Measurements from ENCODE around the gene F2R.
A peak's percentile ranks its signal among the peaks of the same experiment; 100 is the strongest.
"Not testable (repeated sequence)": the region's sequence is repeated elsewhere in the genome, so short reads cannot be mapped to it uniquely, and the experiment has no call there.

The F2R gene

DNA sequence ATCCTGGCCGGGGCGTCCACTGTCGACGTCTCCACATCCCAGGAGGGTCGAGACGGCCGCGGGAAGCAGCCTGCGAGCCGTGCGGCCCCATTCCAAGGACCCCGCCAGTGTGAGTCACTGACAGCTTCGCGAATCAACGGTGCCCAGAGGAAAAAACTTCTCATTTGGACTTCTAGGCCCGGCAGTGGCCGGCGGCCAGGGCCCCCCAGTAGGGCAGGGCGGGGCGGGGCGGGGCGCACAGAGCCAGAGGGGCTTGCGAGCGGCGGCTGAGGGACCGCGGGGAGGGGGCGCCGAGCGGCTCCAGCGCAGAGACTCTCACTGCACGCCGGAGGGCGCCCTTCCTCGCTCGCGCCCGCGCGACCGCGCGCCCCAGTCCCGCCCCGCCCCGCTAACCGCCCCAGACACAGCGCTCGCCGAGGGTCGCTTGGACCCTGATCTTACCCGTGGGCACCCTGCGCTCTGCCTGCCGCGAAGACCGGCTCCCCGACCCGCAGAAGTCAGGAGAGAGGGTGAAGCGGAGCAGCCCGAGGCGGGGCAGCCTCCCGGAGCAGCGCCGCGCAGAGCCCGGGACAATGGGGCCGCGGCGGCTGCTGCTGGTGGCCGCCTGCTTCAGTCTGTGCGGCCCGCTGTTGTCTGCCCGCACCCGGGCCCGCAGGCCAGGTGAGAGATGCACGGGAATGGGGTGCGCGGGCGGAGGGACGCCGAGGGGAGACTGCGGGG, at the start of gene F2R:
Gene F2R, plus strand, starts transcription at position 391 of the 720 bp plus-strand sequence. Its CDS starts 182 bp downstream, at position 573.
- DNase-seq: peak in 4 of 14 donors; percentile 6 to 36 (median 14)

DNA sequence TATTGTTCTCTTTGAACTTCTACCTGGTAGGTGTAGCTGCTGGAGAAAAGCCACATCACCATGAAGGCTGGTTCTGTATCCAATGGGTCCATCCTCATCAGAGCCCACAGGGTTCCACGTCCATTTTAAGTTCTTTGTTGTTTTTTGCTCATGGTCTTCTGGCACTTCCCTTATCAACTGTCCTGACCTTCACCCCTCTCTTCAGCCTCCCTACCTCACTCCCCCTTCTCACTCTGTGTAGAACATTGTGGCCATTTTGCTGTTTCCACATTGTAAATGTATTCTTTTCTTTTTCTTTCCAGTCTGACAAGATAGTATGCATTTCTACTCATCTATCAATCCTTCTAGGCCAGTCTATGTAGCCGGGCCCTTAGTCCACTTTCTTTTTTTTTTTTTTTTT, 48.4 kb upstream of the F2R start:
- DNase-seq: no peak

DNA sequence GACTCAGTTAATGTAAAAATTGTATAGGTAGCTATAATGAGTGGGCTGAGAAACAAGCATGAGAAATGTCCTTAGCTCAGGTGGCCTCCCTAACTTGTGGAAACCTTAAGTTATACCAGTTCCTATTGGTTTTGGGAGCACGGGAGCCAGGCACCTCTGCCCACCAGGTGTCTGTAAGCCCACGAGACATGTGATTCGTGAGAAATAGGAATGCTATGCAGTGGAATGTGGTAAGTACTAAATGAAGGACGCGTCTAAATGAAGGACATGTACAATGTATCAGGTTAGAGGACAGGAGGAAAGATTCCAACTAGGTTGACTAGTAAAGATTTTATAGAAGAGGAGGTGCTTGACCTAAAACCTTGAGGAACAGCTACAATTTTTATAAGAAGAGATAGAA, 46.7 kb upstream of the F2R start:
- DNase-seq: no peak

DNA sequence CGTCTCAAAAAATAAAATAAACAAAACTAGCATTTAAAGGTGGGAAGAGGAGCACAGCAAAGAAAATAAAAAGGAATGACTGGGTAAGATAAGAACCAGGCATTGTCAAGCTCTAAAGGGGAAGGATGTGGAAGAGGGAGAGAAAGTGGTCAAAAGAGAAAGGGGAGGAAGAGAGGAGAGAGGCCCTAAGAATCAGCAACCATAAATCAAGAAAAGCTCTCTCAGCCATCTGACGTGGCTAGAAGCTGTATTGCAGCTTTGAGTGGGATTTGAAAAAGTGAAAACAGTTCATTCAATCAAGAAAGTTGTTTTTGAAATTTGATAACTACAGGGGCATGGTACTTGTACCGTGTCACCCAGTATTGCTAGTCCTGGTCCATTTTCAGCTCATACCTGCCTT, 45.4 kb upstream of the F2R start:
- no peak for DNase-seq

DNA sequence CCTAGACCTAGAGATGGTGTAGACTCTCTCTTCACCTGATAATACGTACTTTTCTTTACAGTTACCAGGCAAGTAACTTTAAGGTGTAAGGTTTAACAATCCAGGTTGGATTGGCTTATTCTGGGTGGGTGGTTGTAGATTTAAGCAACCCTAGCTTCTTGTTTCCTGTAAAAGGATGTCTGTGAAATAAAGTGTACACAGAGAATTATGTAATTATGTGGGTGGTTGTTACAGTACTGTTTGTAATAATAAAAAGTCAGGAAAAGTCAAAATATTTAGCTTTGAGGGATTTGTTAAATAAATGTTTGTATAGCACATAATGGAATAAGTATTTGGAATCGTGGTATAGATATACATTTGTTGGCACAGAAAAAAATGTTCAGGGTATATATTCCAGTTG, 43.7 kb upstream of the F2R start:
- DNase-seq: no peak

DNA sequence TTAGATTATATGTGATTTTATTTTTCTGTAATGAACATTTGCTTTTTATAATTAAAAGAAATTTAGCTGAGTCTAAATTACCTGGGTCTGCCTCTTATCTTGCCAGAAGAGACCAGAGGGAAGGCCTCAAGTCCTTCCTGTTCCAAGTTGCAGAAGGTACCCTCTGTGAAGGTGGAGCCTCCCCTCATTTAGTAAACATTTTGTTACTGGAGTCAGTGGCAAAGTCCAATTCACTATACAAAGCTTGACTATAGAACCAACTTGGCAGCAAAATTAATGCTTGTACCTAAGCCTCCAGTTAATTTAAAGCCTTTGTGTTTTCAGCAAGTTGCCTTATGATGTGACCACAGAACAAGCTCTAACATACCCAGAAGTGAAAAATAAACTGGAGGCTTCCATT, 42.8 kb upstream of the F2R start:
- DNase-seq: no peak

DNA sequence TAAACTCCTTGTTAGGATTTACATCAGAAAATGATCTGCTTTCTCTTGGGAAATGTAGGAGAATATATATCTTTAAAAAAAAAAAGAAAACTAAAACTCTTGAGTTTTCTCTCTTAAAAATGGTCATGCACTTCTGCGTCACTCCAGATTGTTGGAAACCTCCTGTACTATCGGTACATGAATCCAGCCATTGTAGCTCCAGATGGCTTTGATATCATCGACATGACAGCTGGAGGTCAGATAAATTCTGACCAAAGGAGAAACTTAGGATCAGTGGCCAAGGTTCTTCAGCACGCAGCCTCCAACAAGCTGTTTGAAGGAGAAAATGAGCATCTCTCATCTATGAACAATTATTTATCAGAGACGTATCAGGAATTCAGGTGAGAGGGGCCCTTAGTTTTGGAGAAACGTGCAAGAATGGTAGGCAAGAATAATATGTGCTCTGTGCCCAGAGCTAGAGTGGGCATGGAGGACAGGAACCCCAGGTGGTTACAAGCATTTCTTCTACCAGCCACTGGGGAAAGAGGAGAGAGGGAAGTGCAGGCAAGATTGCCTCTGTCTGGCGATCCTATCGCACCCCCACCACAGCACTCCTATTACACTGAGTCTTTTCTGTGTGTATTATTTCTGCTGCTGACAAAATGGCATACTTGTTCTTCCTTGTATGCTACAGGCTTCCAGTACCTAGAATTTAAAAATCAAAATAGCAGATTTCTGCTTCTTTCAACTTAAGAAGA, 41.4 kb upstream of the F2R start:
- no peak for DNase-seq

DNA sequence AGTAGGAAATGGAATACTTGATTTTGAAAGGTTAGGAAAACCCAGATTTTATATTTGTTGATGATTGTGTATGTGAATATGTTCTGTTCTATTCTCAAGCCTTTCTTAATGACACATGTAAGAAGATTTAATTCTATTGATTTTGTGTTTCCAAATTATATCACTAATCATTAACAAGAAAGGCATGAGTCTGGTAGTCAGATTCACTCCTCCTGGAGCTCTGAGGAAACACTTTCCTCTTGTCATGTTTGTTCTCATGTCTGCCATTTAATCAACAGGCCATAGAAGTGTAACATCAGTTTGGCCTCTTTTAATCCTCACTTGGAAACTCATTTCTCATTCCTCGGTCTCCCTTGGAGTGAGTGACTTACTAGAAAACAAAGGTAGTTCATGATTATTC, 40.6 kb upstream of the F2R start:
- DNase-seq: no peak

DNA sequence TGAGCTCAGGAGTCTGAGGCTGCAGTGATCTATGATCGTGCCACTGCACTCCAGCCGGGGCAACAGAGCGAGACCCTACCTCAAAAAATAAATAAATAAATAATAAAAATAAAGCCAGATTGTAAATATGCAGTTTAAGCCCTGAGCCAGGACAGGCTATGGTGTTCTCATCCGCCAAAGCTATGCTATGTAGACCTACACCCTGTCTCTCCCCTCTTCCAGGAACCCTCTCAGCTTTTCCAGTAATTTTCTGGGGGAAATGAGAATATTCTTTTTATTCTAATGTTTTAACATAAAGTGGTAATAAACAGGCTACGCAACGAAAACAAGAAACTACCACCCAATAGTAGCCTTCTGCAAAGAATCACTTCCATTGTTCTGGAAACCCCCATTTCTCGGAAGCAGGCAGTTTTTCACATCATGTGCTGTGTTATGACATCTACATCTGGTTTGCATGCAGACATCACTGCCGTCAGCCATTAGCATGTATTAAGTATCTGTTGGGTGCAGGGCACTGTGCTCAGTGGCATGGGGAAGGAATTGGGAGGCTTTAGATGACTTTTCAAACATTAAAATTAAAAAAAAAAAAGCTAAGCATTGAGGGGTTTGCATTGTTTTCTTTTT, 38.0 kb upstream of the F2R start:
- DNase-seq: no peak

DNA sequence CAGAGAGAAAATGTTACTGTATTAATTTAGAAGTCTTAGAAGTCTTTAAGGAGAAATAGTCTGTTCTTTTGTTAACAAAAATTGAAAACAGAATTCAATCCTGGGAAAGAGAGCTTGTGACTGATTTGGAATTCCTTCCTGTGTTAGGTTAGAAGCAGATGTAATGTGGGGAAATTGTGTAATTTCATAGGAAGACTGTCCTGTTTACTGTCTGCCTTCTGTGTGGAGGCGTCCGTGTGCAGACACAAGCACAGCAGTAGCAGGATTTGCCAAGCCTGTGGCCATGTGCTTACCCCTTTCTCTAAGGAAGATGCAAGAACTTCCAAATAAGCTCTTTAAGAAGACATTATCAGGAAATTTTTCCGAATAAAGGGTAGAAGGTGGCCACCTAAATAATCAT, 36.7 kb upstream of the F2R start:
- no peak for DNase-seq

DNA sequence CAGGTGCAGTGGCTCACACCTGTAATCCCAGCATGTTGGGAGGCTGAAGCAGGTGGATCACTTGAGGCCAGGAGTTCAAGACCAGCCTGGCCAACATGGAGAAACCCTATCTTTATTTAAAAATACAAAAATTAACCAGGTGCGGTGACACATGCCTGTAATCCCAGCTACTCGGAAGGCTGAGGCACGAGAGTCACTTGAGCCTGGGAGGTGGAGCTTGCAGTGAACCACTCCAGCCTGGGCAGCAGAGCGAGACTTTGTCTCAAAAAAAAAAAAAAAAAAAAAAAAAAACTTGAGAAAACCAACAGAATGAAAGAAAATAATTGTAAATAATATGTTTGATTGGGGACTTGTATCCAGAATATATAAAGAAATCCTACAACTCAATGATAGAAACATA, 35.1 kb upstream of the F2R start:
- not testable (repeated sequence) for DNase-seq

DNA sequence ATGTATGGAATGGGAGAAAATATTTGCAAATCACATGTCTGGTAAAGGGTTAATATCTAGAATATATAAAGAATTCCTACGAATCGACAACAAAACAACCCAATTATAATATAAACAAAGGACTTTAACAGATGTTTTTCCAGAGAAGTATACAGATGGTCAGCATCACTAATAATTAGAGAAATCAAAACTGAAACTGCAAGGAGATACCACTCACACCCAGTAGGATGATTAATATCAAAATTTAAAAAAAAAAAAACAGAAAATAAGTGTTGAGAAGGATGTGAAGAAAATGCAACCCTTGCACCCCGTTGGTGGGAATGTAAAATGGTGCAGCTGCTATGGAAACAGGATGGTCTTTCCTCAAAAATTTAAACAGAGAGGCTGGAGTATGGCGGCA, 34.6 kb upstream of the F2R start:
- no peak for DNase-seq

DNA sequence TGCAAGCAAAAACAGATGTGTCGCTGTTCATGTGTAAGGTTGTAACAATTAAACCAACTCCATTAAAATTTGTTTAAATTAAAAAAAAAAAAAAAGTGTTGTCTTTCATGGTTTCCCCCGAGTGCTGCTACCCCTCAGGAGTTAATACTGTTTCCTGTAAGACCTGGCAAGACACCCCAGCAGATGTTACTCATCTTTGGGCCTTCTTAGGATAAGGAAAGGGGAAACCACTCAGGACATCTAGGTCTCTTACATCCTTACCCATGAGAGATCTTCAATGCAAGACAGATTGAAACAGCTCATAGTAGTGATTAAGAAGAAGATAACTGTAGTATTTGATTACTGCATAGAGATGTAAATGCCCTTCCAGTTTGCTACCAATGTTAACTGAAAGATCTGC, 33.5 kb upstream of the F2R start:
- no peak for DNase-seq

DNA sequence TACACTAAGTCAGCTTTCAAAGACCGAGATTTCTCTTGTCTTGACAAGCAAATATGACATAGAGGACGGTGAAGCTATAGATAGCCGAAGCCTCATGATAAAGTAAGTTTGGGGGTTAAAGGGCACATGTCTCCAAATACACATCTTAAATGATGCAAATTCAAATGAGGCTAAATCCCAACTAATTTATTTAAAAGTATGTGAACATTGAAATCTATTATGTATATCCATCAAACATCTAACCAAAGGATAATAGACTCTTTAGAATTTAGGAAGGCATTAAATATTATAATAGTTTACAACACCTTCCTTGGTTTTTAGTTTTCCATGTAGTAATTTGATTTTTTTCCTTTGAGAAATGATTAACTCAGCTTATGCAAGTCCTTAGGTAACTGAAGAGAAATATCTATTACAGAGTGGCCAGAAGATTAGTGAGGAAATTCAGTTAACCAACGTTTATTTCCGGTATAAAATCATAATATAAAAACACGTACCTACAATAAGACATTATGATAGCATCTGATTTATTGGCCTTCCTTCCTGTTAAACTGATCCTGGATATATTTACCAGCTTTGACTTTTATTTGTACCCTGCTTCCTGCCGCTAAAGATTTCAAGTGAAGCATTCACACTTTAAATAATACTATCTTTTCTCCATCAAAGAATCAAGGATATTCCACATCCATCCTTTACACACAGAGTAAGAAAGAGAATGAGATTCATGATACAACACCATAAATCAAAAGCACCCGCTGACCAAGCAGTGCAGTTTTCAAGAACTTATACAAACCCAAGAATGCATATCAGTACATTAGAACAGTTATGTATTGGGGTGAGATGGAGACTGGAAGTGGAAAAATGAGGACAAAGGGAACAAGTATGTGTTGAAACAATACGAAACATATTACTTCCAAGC, 31.9 kb upstream of the F2R start:
- DNase-seq: no peak

DNA sequence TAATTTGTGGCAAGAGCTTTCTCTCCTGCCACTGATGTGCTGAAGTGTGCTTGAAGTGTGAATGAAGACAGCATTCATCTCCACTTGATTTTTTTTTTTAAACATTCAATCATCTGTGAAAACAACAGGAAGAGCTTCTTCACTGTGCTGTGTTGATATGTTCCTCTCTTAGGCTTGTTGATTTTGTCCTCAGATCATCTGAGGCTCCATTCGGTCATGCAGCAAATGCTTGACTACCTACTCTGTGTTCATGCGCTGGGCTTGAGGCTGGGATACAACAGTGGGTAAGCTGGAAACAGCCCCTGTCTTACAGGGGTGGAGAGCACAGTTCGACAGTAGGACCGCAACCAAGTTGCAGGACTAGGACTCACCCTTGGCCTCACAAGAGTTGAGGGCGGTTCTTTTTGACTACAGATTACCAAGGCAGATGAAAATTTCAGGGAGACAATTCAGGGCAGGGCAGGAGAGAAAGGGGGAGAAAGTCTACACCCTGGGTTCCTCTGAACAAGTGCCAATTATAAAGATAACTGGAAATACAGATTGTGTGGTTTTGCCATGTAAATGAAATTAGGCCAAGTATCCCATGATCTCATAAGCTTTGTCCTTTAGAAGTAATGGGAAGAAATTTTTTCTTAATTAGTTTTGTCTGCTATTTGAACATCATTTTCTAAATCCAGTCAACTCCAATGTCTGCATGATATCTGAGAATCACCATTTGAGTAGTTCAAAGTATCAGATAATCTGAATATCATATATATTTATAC, 31.0 kb upstream of the F2R start:
- no peak for DNase-seq

DNA sequence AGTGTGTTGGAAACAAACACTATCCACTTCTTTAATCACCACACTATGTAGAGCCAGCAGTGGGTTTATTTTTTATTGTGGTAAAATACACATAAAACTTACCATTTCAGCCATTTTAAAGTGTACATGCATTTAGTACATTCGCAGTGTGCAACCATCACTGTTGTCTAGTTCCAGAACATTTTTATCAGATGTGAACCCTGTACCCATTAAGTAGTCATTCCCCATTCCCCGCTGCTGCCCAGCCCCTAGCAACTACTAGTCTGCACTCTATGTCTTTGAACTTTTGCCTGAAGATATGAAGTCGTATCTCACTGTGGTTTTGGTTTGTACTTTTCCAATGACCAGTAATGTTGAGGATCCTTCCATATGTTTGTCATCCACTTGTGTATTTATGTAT, 30.2 kb upstream of the F2R start:
- no peak for DNase-seq

DNA sequence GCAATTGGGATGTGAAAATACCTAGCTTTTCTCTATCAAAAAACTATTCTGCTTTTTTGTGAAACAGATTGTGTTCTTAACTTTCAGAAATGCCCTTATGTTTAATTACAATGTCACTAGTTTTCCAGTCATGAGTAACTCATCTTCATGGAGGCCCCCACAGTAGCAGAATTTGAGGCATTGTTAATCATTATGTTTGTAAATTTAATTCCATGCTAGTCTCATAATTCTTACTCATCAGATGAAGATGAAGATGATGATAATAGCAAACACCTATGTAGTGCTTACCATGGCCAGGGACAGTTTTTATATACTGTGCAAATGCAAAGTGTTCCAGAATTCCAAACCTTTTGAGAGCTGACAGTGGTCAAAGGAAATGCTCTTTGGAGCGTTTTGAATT, 27.7 kb upstream of the F2R start:
- no peak for DNase-seq

DNA sequence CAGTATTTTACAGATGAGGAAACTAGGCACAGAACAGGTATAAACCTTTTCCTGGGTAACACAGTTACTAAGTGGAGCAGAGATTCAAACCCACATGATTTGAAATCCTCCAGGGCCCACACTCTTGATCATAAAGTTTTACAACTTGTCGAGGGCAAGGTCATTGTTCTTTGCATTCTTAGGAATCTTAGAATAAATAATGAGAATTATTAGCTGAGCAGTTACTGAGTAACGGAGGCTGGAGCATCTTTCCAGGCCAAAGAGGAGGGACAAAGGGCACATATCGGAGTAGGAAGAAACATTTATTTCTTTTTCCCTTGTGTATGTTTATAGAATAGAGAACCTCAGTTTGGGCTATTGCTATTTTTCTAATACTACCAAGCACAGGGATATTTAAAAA, 27.1 kb upstream of the F2R start:
- DNase-seq: no peak

DNA sequence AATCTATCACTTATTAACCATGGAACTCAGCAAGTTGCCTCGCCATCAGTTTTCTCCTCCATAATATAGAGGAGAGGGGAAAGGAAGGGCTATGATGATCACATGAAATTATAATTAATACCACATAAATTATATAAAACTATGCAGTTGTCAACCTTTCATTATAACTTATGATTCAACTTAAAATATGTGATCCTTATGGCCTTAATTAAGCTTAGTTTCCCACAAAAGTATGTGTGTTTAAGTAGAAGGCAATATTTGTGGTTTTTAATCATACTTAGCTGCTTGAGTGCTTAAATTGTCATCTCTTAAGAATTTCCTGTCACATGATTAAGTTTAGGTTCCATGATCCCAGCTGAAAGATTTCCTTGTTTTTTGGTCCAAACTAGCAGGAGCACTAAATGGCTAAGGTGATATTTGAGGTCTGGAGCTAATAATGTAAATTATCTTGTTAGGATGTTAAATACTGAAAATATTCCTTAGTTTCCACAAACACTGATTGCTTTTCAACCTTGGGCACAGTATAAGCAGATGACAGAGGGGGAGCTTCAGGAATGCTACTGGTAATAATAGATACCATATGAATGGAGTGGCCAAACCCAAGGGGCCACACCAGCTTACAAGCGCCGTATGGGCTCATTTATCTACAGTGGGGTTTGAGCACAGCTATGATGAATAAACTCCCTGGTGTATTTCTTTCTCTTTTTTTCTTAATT, 26.4 kb upstream of the F2R start:
- no peak for DNase-seq

DNA sequence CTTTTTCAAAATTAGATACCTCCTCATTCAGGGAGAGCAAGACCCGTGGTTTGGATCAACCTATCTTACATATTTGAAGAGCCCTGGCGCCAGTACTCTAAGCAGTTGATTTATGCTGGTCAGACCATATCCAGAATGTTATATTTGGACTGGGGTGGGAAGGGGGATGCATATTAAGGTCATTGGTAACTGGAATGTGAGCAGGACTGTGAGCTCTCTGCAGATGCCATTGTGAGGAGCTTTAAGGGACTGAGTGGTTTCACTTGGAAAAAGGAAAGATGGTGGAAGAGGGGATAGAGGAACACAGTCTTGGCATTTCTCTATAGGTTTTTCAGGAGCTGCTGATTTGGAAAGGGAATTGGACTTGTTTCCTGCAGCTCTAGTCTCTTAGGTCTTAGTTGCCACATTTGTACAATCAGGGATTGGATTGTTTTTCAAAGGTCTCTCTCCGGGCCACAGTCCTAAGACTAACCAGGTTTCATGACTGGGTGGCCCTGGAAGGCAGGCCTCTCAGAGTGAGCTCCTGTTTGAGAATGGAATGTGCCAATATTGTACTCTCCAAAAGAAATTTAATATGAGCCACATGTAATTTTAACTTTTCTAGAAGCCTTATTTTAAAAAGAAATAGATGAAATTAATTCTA, 25.8 kb upstream of the F2R start:
- DNase-seq: no peak
